ENCODE results near the gene MYO18B. TPM values are rescaled to one million over a fixed set of nuclear protein-coding genes. Genes with fewer than 3 reads are reported as not detected.

MYO18B gene
- total RNA-seq, 2 experiments from 2014 or later = 1.6 to 1.8 TPM

DNA sequence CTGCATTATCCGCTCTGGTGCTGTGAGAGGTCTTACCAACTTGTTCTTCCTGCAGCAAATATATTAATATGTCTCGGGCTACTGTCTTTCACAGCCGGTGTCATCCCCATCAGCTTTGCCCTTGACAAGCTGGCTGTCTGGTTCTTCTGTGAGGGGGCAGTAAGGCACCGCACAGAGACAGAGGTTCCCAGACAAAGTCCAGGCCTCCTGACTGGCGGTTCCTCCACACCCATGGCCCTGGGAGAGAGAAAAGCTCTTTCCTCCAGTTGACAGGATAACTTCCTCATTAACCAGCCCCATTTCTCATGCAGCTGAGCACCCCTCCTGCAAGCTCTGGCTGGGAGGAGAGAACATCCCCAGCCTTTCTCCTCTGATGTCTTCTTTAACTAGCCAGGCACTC lies 214.8 kb downstream of the MYO18B start:
- intact Hi-C loops (cut with micrococcal nuclease) = no loop called here
- Mint-ChIP-seq H3K27me3 (no peaks in the 10 kb centered on the region), H3K36me3 (ENCODE audit: low read depth) (no peaks in the 10 kb centered on the region), H3K4me3 (no peak overlapping the region), H3K27ac (no peak overlapping the region), H3K9me3 (no peaks in the 10 kb centered on the region), H3K4me1 (ENCODE audit: low read depth) (no peaks in the 10 kb centered on the region)
- ChIA-PET POLR2A (no interaction called here), CTCF (no interaction called here)
- no peak for TF ChIP-seq CTCF (IDR thresholded peaks at IDR 0.05)
- DNase-seq = no peak
- ATAC-seq = no peak

GRCh38 chr22:25959818-25960774 lies 218.1 kb downstream of the MYO18B start:
- Mint-ChIP-seq H3K9me3 (peaks cover 3% of the 10 kb centered on the region), H3K27ac (no peak overlapping the region), H3K4me1 (ENCODE audit: low read depth) (no peaks in the 10 kb centered on the region), H3K36me3 (ENCODE audit: low read depth) (no peaks in the 10 kb centered on the region), H3K27me3 (peaks cover 3% of the 10 kb centered on the region), H3K4me3 (no peak overlapping the region)
- CTCF ChIA-PET = no interaction called here
- no peak for DNase-seq
- POLR2A ChIA-PET = no interaction called here
- intact Hi-C loops (cut with micrococcal nuclease) = no loop called here
- no peak for ATAC-seq
- no peak for TF ChIP-seq CTCF (IDR thresholded peaks at IDR 0.05)

DNA sequence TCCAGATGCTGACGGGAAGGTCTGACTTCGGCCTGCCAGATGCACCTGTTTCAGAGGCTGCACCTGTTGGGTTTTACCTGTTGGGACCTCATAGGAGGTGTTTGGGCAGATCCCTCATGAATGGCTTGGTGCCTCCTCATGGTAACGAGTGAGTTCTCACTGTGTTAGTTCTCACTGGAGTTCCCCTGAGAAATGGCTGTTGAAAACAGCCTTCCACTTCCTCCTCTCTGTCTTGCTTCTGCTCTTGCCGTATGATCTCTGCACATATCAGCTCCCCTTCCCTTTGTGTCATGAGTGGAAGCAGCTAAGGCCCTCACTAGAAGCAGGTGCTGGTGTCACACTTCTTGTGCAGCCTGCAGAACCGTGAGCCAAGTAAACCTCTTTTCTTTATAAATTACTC lies 219.7 kb downstream of the MYO18B start:
- H3K27ac Mint-ChIP-seq = no peak overlapping the region
- intact Hi-C loops (cut with micrococcal nuclease) = no loop called here
- CTCF ChIA-PET = no interaction called here
- peaks cover 8% of the 10 kb centered on the region for H3K4me1 Mint-ChIP-seq (ENCODE audit: low read depth)
- H3K36me3 Mint-ChIP-seq (ENCODE audit: low read depth) = no peaks in the 10 kb centered on the region
- H3K9me3 Mint-ChIP-seq = peaks cover 3% of the 10 kb centered on the region
- no peak for ATAC-seq
- no peak for DNase-seq
- POLR2A ChIA-PET = no interaction called here
- peaks cover 3% of the 10 kb centered on the region for H3K27me3 Mint-ChIP-seq
- no peak for TF ChIP-seq CTCF (IDR thresholded peaks at IDR 0.05)
- H3K4me3 Mint-ChIP-seq = no peak overlapping the region

- H3K4me3 Mint-ChIP-seq = no peak overlapping the region
These were observed 220.7 kb downstream of the MYO18B start for GRCh38 chr22:25962711-25963110.

More at GRCh38 chr22:25962711-25963110, 220.7 kb downstream of the MYO18B start:
- Mint-ChIP-seq H3K36me3 (ENCODE audit: low read depth) (no peaks in the 10 kb centered on the region), H3K27me3 (peaks cover 3% of the 10 kb centered on the region), H3K4me1 (ENCODE audit: low read depth) (peaks cover 11% of the 10 kb centered on the region), H3K9me3 (peaks cover 3% of the 10 kb centered on the region), H3K27ac (no peak overlapping the region)
- POLR2A ChIA-PET = no interaction called here
- CTCF ChIA-PET = no interaction called here
- intact Hi-C loops (cut with micrococcal nuclease) = no loop called here
- DNase-seq (no peak), ATAC-seq (no peak)
- TF ChIP-seq CTCF (IDR thresholded peaks at IDR 0.05) = no peak
